ENCODE measurements around the gene VAPA. TPM values are rescaled to one million over a fixed set of nuclear protein-coding genes. Genes with fewer than 3 reads are reported as not detected.
A peak's percentile ranks its signal among the peaks of the same experiment; 100 is the strongest.

Gene VAPA
- total and polyA plus RNA-seq, 9 of the 15 experiments (the other 6 are each of a cell fraction or from before 2014, with no cell fraction given), result 219 to 902 (median 526) TPM

DNA sequence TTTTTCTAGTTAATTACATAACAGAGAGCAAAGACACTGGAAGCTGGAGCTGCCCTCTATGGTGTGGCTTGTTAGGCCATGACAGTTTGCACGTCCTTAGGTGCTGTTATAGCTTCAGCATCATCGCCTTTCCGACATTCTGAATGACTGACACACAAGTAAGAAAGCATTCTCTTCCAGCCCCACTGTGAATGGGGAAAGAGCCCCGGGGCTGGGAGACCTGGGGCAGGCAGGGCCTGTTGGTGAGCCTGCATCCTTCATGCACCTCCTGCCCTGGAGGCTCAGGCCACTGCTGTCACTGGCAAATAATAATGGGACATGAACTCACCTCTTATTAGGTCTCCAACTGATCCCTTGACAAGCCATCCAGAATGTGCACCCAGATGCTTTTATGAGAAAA, 71.8 kb downstream of the VAPA start (continued):
- TF ChIP-seq, protein P1, sequence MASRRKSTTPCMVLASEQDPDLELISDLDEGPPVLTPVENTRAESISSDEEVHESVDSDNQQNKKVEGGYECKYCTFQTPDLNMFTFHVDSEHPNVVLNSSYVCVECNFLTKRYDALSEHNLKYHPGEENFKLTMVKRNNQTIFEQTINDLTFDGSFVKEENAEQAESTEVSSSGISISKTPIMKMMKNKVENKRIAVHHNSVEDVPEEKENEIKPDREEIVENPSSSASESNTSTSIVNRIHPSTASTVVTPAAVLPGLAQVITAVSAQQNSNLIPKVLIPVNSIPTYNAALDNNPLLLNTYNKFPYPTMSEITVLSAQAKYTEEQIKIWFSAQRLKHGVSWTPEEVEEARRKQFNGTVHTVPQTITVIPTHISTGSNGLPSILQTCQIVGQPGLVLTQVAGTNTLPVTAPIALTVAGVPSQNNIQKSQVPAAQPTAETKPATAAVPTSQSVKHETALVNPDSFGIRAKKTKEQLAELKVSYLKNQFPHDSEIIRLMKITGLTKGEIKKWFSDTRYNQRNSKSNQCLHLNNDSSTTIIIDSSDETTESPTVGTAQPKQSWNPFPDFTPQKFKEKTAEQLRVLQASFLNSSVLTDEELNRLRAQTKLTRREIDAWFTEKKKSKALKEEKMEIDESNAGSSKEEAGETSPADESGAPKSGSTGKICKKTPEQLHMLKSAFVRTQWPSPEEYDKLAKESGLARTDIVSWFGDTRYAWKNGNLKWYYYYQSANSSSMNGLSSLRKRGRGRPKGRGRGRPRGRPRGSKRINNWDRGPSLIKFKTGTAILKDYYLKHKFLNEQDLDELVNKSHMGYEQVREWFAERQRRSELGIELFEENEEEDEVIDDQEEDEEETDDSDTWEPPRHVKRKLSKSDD (conservative IDR thresholded peaks at IDR 0.05; ENCODE audit: low read length), result no peak

DNA sequence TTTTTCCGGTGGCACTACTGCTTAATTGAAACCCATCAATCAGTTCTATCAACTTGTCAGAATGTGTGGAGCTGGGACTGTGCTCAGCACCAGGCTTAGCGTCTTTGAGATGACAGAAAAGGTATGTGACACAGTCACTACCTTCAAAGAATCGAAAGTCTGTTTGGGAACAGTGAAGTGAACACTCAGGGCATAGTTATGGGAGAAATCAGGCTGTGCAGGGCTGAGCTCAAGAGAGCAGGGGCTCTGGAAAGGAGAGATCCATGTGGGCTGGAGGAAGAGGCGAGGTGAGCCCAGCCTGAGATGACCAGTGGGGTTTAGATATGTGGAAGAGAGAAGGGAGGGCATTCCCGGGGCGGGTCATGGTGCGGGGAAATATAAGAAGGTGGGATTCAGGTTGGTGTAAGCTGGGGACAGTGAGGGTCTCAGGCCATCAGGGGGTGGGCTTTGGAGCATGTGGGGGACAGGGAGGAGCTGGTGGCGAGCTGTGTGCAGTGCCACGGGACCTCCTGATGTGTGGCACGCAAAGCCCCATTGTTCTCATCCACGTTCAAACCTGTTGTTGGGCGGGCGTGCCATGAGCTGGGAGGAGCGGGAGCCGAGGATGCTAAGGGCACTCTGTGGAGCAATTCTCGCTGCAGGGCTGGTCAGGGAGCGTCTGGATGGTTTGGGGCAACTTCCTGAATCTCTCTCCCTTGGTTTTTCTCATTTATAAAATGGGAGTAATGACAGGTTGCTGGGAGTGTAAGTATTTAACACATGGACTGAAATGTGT, 72.5 kb downstream of the VAPA start:
- Histone ChIP-seq H3K4me1 (replicated peaks in 1 of 2; ENCODE audit: control insufficient read depth in 2 of 2, insufficient read depth in 2 of 2, low read length in 2 of 2) (peaks cover 6% of the 10 kb centered on the region in 2 experiments; a peak in 3 of 5 replicates), H2AFZ (ENCODE audit: low read depth, low read length) (no peak overlapping the region), H3K4me3 (no peak overlapping the region), H3K36me3 (ENCODE audit: control insufficient read depth, insufficient read depth, low read length) (no peaks in the 10 kb centered on the region), H3K27me3 (ENCODE audit: control insufficient read depth in 2 of 2, insufficient read depth in 2 of 2, low read length in 2 of 2) (peaks cover 49 to 59% of the 10 kb centered on the region in 2 experiments), H3K9ac (ENCODE audit: insufficient read depth in 1 of 2, low read depth in 2 of 2, low read length in 2 of 2) (peak overlapping the region in 1 of 2 experiments; percentile 56; a peak in 1 of 4 replicates), H3K4me2 (ENCODE audit: insufficient read depth, low read length) (no peak overlapping the region), H3K9me1 (ENCODE audit: control insufficient read depth, insufficient read depth, low read length) (no peaks in the 10 kb centered on the region), H3K9me3 (replicated peaks; ENCODE audit: control insufficient read depth, insufficient read depth, low read depth, low read length) (no peaks in the 10 kb centered on the region), H3K79me2 (ENCODE audit: control insufficient read depth, insufficient read depth, low read length) (no peaks in the 10 kb centered on the region), H4K20me1 (replicated peaks; ENCODE audit: control insufficient read depth, insufficient read depth, low read length) (0 out of 2 replicates have a peak, but pooled peaks cover 3% of the 10 kb centered on the region), H3K27ac (ENCODE audit: extremely low read depth, low read depth, low read length) (no peak overlapping the region)
- CTCF ChIA-PET (ENCODE audit: low intra/inter-chr PET ratio), result interaction anchor here (0.6 kb wide), 1 partner anchor 1233 kb away, joined by 3 read pairs; no protein-coding TSS in a partner anchor
- in situ Hi-C loops (cut with MboI), result no loop called here
- intact Hi-C loops (cut with micrococcal nuclease), result loop anchor here (5.0 kb wide), 1 partner anchor 536 kb away; no protein-coding TSS in a partner anchor
- FAIRE-seq, result no peak
- POLR2A ChIA-PET, result interaction anchor here (0.6 to 1.2 kb wide), 3 partner anchors 11 to 540 kb away, joined by 3 read pairs; no protein-coding TSS in a partner anchor
- TF ChIP-seq ELF2 (CRISPR knock-in tag; IDR thresholded peaks at IDR 0.05), result no peak
- TF ChIP-seq MEIS2 (IDR thresholded peaks at IDR 0.05; ENCODE audit: partially characterized antibody), result peak; percentile 23
- no peak; the same call in 2 of the 3 replicates for ATAC-seq
- no peak for DNase-seq (ENCODE audit: extremely low read depth in 1 of 4, low spot score in 3 of 4)
- BruUV-seq (replicated peaks), result no TSS peak
- 1% methylated on average over 17 of the region's 17 CpGs for WGBS (ENCODE audit: insufficient coverage, low coverage, missing lambda C conversion rate)
